Raji (cell line): Measurements from ENCODE around the gene ASIC3.

ENCODE experiments used
- POLR2A ChIP-seq: IDR thresholded peaks from 2 replicates; pipeline ENCODE4 v1.6.1; 2011; ENCODE audit warnings: low read depth, low read length, control low read depth; ENCODE audit not compliant: insufficient read depth

Gene ASIC3

GRCh38 chr7:151059367-151060112 is 11.2 kb downstream of the ASIC3 start, which contains the start of gene SLC4A2:
SLC4A2 (plus strand) TSS chr7:151059589; CDS start chr7:151061988, 2,399 bp downstream.
- peak; percentile 54 for TF ChIP-seq POLR2A

GRCh38 chr7:151060113-151060415 is 11.7 kb downstream of the ASIC3 start:
- TF ChIP-seq POLR2A: no peak

- TF ChIP-seq POLR2A: no peak
Measured at GRCh38 chr7:151060416-151061212, 12.3 kb downstream of the ASIC3 start.

- TF ChIP-seq POLR2A: no peak
Measured at GRCh38 chr7:151061213-151062110, 13.1 kb downstream of the ASIC3 start.

- TF ChIP-seq POLR2A: no peak
Measured at GRCh38 chr7:151062111-151062398, 13.7 kb downstream of the ASIC3 start.

GRCh38 chr7:151062399-151063211 is 14.3 kb downstream of the ASIC3 start:
- TF ChIP-seq POLR2A: no peak

- no peak for TF ChIP-seq POLR2A
Measured at GRCh38 chr7:151063212-151063561, 14.9 kb downstream of the ASIC3 start.

- no peak for TF ChIP-seq POLR2A
Measured at GRCh38 chr7:151064454-151064853, 16.1 kb downstream of the ASIC3 start.

GRCh38 chr7:151064993-151065392 is 16.7 kb downstream of the ASIC3 start:
- TF ChIP-seq POLR2A: no peak

GRCh38 chr7:151065516-151065915 is 17.2 kb downstream of the ASIC3 start:
- no peak for TF ChIP-seq POLR2A

- no peak for TF ChIP-seq POLR2A
Measured at GRCh38 chr7:151066273-151066974, 18.1 kb downstream of the ASIC3 start.

- no peak for TF ChIP-seq POLR2A
Measured at GRCh38 chr7:151068069-151068773, 19.9 kb downstream of the ASIC3 start.

GRCh38 chr7:151069841-151070573 is 21.7 kb downstream of the ASIC3 start:
- no peak for TF ChIP-seq POLR2A
